ENCODE data around the gene MAP1LC3B2. TPM values are rescaled to one million over a fixed set of nuclear protein-coding genes. Genes with fewer than 3 reads are reported as not detected.
A peak's percentile ranks its signal among the peaks of the same experiment; 100 is the strongest.

Gene MAP1LC3B2
- total RNA-seq, 2 donors from 2014 or later = 2.0 to 2.1 TPM

- no peak overlapping the region for H3K27ac Mint-ChIP-seq
- H3K4me3 Mint-ChIP-seq = no peak overlapping the region
- ATAC-seq (replicated peaks in 1 of 2) (no peak), DNase-seq (no peak)
- no peaks in the 10 kb centered on the region for H3K4me1 Mint-ChIP-seq (ENCODE audit: low read depth)
- no peaks in the 10 kb centered on the region for H3K36me3 Mint-ChIP-seq (ENCODE audit: insufficient read depth in 2 of 2)
- no peaks in the 10 kb centered on the region for H3K27me3 Mint-ChIP-seq (ENCODE audit: low read depth)
- no peaks in the 10 kb centered on the region for H3K9me3 Mint-ChIP-seq
Measured at GRCh38 chr12:116604951-116605641, 45.9 kb downstream of the MAP1LC3B2 start.

GRCh38 chr12:116606397-116606796 lies 47.2 kb downstream of the MAP1LC3B2 start:
- no peak for DNase-seq
- H3K4me3 Mint-ChIP-seq = no peak overlapping the region
- no peaks in the 10 kb centered on the region for H3K27me3 Mint-ChIP-seq (ENCODE audit: low read depth)
- H3K36me3 Mint-ChIP-seq (ENCODE audit: insufficient read depth in 2 of 2) = no peaks in the 10 kb centered on the region
- H3K27ac Mint-ChIP-seq = no peak overlapping the region
- H3K4me1 Mint-ChIP-seq (ENCODE audit: low read depth) = no peaks in the 10 kb centered on the region
- no peak for ATAC-seq (replicated peaks in 1 of 2)
- no peaks in the 10 kb centered on the region for H3K9me3 Mint-ChIP-seq

DNA sequence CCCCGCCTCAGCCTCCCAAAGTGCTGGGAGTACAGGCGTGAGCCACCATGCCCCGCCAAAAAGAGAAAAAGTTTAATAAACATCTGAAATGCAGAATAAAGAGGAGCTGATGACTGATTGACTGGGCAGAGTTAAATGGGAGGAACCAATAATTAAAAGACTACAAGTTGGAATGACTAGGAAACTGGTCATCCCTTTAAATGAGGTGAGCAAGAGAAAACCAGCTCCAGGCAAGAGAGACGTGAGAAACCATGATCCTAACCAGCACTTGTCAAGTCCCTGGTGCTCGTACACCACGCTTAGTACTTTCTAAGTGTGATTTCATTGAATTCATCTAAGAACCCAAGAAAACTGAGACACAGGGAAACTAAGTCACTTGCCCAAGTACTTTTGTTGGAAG lies 47.9 kb downstream of the MAP1LC3B2 start:
- Mint-ChIP-seq H3K4me1 (ENCODE audit: low read depth) (no peaks in the 10 kb centered on the region), H3K4me3 (no peak overlapping the region), H3K9me3 (no peaks in the 10 kb centered on the region), H3K27me3 (ENCODE audit: low read depth) (no peaks in the 10 kb centered on the region), H3K36me3 (ENCODE audit: insufficient read depth in 2 of 2) (no peaks in the 10 kb centered on the region), H3K27ac (no peak overlapping the region)
- DNase-seq (no peak), ATAC-seq (replicated peaks in 1 of 2) (no peak)

DNA sequence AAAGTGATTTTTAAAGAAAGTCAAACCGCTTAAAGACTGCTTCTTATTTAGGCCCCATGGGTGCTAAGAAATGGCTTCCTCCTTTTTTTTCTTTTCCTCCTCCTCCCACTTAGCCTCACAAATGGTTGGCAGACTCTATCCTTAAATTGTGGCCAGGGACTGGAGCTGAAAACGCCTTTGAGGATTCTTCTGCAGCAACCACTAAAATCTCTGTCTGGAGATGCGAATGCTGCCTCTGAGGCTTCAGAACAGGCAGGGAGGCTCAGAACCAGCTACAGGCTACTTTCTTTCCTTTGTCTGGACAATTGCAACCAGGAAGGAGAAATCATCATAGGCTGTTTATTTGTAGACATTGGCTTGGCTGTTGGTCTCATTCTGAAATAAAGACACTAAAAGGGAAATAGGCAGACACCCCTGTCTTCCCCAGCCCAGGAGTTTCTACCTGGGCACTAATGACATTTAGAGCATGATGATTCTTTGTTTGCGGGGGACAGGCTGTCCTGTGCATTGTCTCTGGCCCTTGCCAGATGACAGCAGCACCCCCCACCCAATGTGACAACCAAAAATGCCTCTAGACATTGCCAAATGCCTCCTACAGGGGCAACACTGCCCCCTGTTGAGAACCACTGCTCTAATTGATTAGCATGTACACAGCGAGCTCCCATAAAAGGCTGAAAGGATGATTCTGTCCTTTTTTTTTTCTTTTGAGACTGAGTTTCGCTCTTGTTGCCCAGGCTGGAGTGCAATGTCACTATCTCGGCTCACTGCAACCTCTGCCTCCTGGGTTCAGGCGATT lies 50.3 kb downstream of the MAP1LC3B2 start:
- peak; percentile 30 to 32 for DNase-seq
- no peaks in the 10 kb centered on the region for H3K9me3 Mint-ChIP-seq
- H3K36me3 Mint-ChIP-seq (ENCODE audit: insufficient read depth in 2 of 2) = no peaks in the 10 kb centered on the region
- ATAC-seq (replicated peaks in 1 of 2) = peak; percentile 27 to 30
- no peak overlapping the region for H3K27ac Mint-ChIP-seq
- no peak overlapping the region for H3K4me3 Mint-ChIP-seq
- no peaks in the 10 kb centered on the region for H3K27me3 Mint-ChIP-seq (ENCODE audit: low read depth)
- H3K4me1 Mint-ChIP-seq (ENCODE audit: low read depth) = no peaks in the 10 kb centered on the region

DNA sequence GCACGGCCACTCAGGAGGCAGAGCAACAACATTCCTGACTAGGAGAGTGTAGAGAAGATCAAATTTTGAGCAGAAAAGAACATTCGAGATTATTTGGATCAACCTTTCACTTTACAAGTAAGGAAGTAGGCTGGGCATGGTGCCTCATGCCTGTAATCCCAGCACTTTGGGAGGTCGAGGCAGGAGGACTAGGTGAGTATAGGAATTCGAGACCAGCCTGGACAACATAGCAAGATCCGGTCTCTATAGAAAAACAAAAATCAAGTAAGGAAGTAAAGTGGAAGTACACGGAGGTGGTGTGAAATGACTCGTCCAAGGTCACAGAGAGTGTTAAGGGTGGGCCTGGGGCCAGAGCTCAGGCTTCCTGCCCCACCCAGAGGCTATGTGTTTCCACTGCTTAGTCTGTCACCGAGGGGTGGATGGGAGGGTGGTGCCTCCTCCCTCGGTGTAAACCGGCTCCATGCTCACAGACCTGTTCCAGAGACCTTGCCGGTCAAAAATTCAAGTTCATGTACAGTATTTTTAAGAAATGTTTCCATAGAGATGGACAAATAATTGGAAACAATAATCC lies 51.9 kb downstream of the MAP1LC3B2 start:
- no peak for ATAC-seq (replicated peaks in 1 of 2)

GRCh38 chr12:116612436-116612835 lies 53.3 kb downstream of the MAP1LC3B2 start:
- DNase-seq = no peak
- no peaks in the 10 kb centered on the region for H3K27me3 Mint-ChIP-seq (ENCODE audit: low read depth)
- no peak overlapping the region for H3K27ac Mint-ChIP-seq
- no peak overlapping the region for H3K4me3 Mint-ChIP-seq
- H3K36me3 Mint-ChIP-seq (ENCODE audit: insufficient read depth in 2 of 2) = no peaks in the 10 kb centered on the region
- H3K9me3 Mint-ChIP-seq = no peaks in the 10 kb centered on the region
- ATAC-seq (replicated peaks in 1 of 2) = no peak
- H3K4me1 Mint-ChIP-seq (ENCODE audit: low read depth) = no peaks in the 10 kb centered on the region

More for the DNA sequence above, 51.9 kb downstream of the MAP1LC3B2 start:
- DNase-seq = no peak
- Mint-ChIP-seq H3K9me3 (no peaks in the 10 kb centered on the region), H3K36me3 (ENCODE audit: insufficient read depth in 2 of 2) (no peaks in the 10 kb centered on the region), H3K4me3 (no peak overlapping the region), H3K4me1 (ENCODE audit: low read depth) (no peaks in the 10 kb centered on the region), H3K27ac (no peak overlapping the region), H3K27me3 (ENCODE audit: low read depth) (no peaks in the 10 kb centered on the region)

GRCh38 chr12:116613256-116613655 lies 54.1 kb downstream of the MAP1LC3B2 start:
- Mint-ChIP-seq H3K36me3 (ENCODE audit: insufficient read depth in 2 of 2) (no peaks in the 10 kb centered on the region), H3K27ac (no peak overlapping the region), H3K4me1 (ENCODE audit: low read depth) (no peaks in the 10 kb centered on the region), H3K9me3 (no peaks in the 10 kb centered on the region), H3K27me3 (ENCODE audit: low read depth) (no peaks in the 10 kb centered on the region), H3K4me3 (no peak overlapping the region)
- DNase-seq (no peak), ATAC-seq (replicated peaks in 1 of 2) (no peak)

DNA sequence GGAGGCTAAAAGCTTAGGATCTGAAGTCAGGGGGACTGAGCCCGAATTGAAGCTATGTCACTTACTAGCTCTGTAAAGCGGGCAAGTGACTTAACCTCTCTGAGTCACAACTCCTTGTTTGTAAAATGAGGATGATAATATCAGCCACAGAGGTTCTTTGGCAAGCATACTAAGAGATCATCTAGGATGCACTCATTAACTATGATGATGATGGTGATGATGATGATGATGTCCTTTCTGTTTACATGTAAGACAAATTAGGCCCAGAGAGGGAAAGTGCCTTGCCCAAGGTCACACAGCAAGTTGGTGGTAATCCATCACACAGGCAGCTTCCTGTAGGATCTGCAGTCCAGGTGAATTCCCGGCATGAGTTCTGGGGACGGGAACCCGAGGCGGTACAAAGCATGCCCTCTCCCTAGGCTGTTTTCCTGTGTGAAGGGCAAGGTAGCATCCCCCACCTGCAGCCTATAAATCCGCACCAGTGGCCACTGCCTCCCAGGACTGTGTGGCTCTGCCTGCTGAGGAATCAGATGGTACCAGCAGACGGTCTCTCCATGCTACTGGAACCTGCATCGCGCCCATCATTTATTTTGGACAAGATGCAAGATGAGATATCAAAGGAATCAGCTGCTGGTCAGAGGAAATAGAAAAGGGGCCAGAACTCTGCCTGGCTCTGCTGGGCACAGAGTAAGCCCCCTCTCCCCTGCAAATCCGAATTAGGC lies 55.2 kb downstream of the MAP1LC3B2 start:
- Mint-ChIP-seq H3K9me3 (no peaks in the 10 kb centered on the region), H3K27me3 (ENCODE audit: low read depth) (no peaks in the 10 kb centered on the region)

DNA sequence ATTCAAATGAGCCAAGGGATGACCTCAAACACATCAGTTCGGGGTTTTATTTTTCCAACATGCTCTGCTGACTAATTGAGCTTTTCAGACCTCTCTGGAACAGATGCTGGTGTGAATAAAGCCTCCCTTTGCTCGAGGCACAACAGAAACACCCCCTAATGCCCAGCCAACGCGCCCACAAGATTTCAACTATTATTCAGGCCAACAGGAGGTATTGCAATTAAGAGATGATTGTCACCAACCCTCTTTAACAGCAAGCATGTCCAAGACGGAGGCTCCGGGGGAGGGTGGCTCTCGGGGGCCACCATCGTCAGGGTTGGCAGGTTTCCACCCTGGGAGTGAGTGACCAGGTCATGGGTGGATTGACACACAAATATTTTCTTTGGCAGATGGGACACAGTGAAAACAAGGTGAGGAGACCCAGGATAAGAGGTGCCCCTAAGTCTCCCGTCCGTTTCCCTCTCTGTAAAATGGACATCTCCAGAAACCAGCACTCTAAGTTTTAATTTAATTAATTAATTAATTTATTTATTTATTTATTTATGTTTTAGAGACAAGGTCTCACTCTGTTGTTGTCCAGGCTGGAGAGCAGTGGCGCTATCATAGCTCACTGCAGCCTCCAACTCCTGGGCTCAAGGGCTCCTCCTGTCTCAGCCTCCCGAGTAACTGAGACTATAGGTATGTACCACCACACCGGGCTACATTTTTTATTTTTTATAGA lies 56.1 kb downstream of the MAP1LC3B2 start:
- Mint-ChIP-seq H3K27ac (no peak overlapping the region), H3K4me3 (no peak overlapping the region), H3K9me3 (no peaks in the 10 kb centered on the region), H3K27me3 (ENCODE audit: low read depth) (no peaks in the 10 kb centered on the region), H3K4me1 (ENCODE audit: low read depth) (no peaks in the 10 kb centered on the region), H3K36me3 (ENCODE audit: insufficient read depth in 2 of 2) (no peaks in the 10 kb centered on the region)
- DNase-seq (no peak), ATAC-seq (replicated peaks in 1 of 2) (no peak)

More for the DNA sequence above, 55.2 kb downstream of the MAP1LC3B2 start:
- DNase-seq = no peak
- Mint-ChIP-seq H3K36me3 (ENCODE audit: insufficient read depth in 2 of 2) (no peaks in the 10 kb centered on the region), H3K4me3 (no peak overlapping the region), H3K27ac (no peak overlapping the region), H3K4me1 (ENCODE audit: low read depth) (no peaks in the 10 kb centered on the region)
- ATAC-seq (replicated peaks in 1 of 2) = no peak

GRCh38 chr12:116616536-116617248 lies 57.5 kb downstream of the MAP1LC3B2 start:
- H3K36me3 Mint-ChIP-seq (ENCODE audit: insufficient read depth in 2 of 2) = no peaks in the 10 kb centered on the region
- H3K4me3 Mint-ChIP-seq = no peak overlapping the region
- DNase-seq (no peak), ATAC-seq (replicated peaks in 1 of 2) (no peak)
- H3K27ac Mint-ChIP-seq = no peak overlapping the region
- no peaks in the 10 kb centered on the region for H3K27me3 Mint-ChIP-seq (ENCODE audit: low read depth)
- no peaks in the 10 kb centered on the region for H3K9me3 Mint-ChIP-seq
- no peaks in the 10 kb centered on the region for H3K4me1 Mint-ChIP-seq (ENCODE audit: low read depth)

GRCh38 chr12:116619246-116619645 lies 60.1 kb downstream of the MAP1LC3B2 start:
- Mint-ChIP-seq H3K36me3 (ENCODE audit: insufficient read depth in 2 of 2) (peaks cover 0 to 9% of the 10 kb centered on the region in 2 donors), H3K27ac (no peak overlapping the region), H3K4me1 (ENCODE audit: low read depth) (no peaks in the 10 kb centered on the region), H3K9me3 (peaks cover 2 to 13% of the 10 kb centered on the region in 2 donors), H3K27me3 (ENCODE audit: low read depth) (no peaks in the 10 kb centered on the region), H3K4me3 (no peak overlapping the region)
- ATAC-seq (replicated peaks in 1 of 2) (no peak), DNase-seq (no peak)

DNA sequence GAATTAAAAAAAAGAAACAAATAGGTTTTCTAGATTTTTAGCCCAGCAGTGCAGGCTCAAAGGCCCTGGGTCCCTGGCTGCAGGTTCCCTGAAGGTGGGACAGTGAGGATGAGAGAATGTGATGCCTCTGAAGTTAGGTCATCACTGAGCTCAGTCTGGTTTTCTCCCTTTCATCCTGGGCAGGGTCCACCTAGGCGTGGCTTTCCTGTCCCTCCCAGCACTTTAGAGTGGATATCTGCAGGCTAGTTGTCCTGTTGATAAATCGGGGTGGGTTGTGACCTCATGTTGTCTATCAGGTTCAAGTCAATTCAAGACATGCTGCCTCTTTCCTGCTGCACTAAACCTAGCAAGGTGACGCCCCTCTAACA lies 60.9 kb downstream of the MAP1LC3B2 start:
- peaks cover 2 to 13% of the 10 kb centered on the region in 2 donors for H3K9me3 Mint-ChIP-seq
- no peaks in the 10 kb centered on the region for H3K4me1 Mint-ChIP-seq (ENCODE audit: low read depth)
- peaks cover 0 to 9% of the 10 kb centered on the region in 2 donors for H3K36me3 Mint-ChIP-seq (ENCODE audit: insufficient read depth in 2 of 2)
- H3K27me3 Mint-ChIP-seq (ENCODE audit: low read depth) = no peaks in the 10 kb centered on the region
- no peak overlapping the region for H3K4me3 Mint-ChIP-seq
- no peak overlapping the region for H3K27ac Mint-ChIP-seq
- no peak for ATAC-seq (replicated peaks in 1 of 2)
- DNase-seq = no peak

All from activated T-cell treated with anti-CD3 and anti-CD28 coated beads, Interleukin-2, amount 50 U/mL, for 72 hours (primary cell).